GM21786 (cell line): ENCODE data around the gene MBOAT2.

Experiments used
- ATAC-seq: cut with Tn5 transposase; IDR thresholded peaks from one replicate; pipeline ENCODE4 v1.9.1; 2021; ENCODE audit not compliant: unreplicated experiment

MBOAT2 gene

GRCh38 chr2:8862230-8862629 lies 141.3 kb downstream of the MBOAT2 start:
- no peak for ATAC-seq

DNA sequence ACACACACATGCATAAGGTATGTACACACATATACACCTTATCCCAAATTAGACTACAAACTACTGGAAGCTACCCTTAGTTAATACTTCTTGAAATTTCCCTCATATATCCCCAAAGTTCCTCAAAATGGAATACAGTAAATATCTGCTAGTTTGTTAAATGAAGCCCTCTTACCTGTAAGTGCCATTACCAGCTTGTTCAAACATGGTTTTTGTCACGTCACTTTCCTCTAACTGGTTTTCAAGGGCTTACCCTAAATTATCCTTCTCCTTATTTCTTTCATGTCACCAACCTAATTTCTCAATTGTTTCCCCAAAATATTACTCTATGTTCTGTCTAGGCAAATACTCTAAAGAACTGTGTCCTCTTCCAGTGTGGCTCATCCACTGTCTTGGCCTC lies 141.7 kb downstream of the MBOAT2 start:
- no peak for ATAC-seq

GRCh38 chr2:8860239-8860638 lies 143.2 kb downstream of the MBOAT2 start:
- no peak for ATAC-seq

DNA sequence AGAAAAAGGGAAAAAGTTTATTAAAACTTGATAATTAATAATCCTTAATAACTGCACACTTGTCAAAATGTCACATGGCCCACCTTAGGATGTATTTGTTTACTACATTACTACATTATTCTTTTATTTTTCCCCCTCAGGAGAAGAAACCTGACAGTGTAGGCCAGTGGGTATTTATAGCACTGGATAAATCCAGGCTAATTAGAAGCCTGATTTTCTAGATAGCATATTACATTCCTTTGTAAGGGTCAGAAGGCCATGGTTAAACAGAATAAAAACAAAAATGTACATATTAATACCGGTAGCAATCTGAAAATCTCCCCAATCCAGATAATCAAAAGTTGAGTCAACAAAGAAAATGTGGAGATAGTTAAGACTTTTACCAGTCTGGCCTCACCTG lies 144.6 kb downstream of the MBOAT2 start:
- ATAC-seq, result no peak

DNA sequence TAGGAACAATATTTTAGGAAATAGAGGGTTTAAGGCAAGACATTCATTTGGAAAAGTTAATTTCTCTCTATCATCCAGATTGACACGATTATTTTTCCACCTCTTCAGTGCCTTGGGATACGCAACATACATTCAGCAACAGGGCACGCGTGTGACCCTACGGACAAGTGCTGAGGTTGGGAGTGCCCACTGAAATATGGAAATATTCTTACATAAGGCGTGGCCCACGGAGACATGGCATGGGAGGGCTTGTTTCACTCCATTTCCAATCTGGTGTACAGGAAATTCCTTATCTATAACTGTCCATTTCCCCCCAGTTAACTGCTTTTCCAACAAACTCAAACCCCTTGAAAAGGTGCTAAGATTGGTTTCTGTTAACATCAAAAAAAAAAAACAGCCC lies 145.2 kb downstream of the MBOAT2 start:
- ATAC-seq, result no peak

DNA sequence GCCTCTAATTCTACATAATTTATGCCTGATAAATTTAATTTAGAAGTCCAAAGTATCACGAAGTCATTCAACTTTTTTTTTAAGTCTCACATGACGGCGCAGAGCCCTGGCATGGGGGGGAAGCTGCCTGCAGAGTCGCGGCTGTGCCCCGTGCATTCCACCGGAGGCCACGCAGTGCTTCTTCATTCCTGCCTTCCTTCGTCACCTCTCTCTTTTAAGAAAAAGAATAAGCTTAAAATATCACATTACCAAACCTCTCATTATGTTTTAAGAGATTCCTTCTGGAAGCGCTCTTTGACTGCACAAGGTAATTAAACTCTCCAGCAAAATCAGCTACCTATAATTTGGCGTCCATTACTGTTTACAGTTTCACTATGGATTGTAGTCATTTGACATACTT lies 145.8 kb downstream of the MBOAT2 start:
- no peak for ATAC-seq

DNA sequence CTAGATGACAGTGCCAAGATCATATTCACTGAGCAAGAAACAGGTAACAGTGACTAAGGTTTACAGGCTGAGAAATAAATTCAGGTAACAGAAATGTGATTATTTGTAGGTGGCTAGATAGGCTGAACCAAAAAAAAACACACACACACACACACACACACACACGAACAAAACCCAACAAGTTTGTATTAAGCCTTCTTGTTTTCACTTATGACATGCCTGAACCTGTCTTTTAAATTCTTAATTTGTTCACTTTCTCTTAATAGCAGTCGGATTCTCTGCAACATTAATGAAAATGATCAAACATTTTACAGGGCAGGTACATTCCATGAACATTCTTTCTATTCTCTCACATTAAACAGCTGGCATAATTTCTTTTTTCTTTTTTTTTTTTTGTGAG lies 147.3 kb downstream of the MBOAT2 start:
- no peak for ATAC-seq

- no peak for ATAC-seq
Measured at GRCh38 chr2:8855010-8855409, 148.5 kb downstream of the MBOAT2 start.

DNA sequence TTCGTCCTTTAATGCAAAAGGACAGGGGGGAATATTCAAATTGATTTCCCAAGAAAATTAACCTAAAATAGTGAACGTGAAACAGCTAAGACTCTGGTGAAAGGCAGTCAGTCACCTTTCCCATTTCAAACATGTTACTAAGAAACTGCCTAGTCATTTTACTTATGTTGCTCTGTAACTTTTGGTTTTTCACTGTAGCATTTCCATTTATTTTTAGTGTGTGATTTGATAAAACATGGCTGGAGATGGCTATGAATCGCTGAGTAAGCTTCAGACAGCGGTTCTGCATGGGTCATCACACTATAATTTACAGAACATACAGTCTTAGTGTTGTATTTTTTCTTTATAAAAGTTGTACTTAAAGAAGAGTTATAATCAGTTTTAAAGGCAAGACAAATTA lies 150.1 kb downstream of the MBOAT2 start:
- ATAC-seq, result no peak

- ATAC-seq, result no peak
Measured at GRCh38 chr2:8851811-8852560, 151.5 kb downstream of the MBOAT2 start.

DNA sequence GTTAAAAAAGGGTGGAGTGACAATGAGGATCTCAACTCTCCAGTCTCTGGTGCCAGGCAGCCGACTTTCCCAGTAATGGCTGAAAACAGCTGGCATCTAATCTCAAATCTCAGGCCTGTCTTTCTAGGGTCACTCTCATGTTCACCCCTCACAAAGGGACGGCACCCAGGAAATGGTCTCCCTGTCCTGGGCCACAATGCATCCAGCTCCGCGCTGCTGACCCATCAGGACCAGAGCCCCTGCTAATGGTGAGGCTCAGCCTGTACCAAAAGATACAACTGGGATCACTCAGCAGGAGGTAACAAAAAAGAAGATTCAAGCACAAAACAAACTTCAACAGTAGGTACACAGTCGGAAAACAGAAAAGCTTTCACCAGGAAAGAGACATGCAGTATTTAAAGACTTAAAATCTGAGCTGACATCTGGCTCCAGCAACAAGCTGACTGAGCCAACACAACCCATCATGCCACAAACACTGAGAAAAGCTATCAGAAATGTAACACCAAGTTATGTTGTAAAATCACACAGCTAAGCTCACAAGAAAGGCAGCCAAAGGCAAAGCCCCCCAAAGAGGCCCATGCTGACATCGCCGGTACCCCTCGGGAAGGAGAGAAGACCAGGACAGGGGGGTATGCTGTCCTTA lies 152.5 kb downstream of the MBOAT2 start:
- no peak for ATAC-seq

GRCh38 chr2:8849327-8849726 lies 154.2 kb downstream of the MBOAT2 start:
- no peak for ATAC-seq

DNA sequence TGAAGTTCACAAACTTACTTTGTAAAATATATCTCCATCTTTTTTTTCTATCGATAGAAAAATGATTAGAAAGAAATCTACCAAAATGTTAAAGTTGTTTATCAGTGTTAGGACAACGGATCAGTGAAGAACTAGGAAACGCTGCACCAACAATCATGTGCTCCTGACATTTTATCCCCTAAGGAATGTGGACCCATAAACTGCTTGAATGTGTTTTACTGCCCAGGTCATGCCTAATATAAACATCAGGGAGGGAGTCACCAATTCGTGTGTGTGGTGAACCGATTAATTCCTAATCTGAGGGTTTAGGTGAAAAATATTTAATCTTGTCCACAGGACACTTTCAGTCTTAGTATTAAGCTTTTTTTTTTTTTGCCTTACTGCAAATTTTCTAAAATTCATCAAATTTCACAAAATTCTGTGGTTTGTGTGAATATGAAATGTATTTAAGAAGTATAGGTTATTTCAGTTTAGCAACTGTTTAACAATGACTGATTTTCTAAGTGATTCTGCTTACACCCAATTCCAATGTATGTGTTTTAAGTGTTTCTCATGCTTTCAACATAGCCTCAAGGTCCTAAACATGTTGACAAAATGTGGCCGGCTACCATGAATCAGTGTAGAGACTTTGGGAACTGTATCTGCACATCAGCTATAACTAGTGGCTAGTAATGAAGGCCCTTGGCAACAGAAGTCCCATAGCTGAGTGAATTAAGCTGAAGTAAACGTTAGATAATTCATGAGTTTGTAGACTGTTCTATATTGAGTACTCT lies 155.0 kb downstream of the MBOAT2 start:
- ATAC-seq, result no peak

DNA sequence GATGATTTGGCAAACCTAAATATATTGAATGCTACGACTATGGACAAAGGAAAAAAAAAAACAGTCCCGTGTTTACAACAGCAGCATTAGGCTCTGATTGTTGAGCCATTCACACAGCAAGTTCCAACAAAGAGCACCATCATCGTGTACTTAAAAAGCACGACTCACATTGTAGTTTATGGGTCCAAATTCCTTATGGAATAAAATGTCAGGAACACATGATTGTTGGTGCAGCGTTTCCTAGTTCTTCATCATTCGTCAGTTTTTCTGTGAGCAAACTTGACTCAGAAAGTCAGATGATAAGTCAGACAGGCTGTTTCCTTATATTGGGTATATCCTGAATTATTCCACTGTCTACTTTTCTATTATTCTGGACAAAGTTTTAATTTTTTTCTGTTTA lies 156.1 kb downstream of the MBOAT2 start:
- ATAC-seq, result no peak

- ATAC-seq, result no peak
Measured at GRCh38 chr2:8841932-8842331, 161.6 kb downstream of the MBOAT2 start.

GRCh38 chr2:8840475-8841091 lies 162.9 kb downstream of the MBOAT2 start:
- ATAC-seq, result no peak

- no peak for ATAC-seq
Measured at GRCh38 chr2:8839189-8839965, 164.1 kb downstream of the MBOAT2 start.

- no peak for ATAC-seq
Measured at GRCh38 chr2:8837795-8838140, 165.7 kb downstream of the MBOAT2 start.

GRCh38 chr2:8836971-8837794 lies 166.3 kb downstream of the MBOAT2 start, which contains the start of gene KIDINS220:
Gene KIDINS220, minus strand, starts transcription at chr2:8837613. Its CDS starts 10,520 bp downstream, at chr2:8827093.
- peak; percentile 92 for ATAC-seq

- no peak for ATAC-seq
Measured at GRCh38 chr2:8835279-8835678, 168.2 kb downstream of the MBOAT2 start.
